ENCODE measurements around the gene NKD2. TPM values are rescaled to one million over a fixed set of nuclear protein-coding genes. Genes with fewer than 3 reads are reported as not detected.

NKD2 gene
- total and polyA plus RNA-seq, 2 of the 4 experiments (the other 2 are of a cell fraction): not detected

GRCh38 chr5:1037671-1038416 is 29.2 kb downstream of the NKD2 start:
- TF ChIP-seq MAZ (IDR thresholded peaks at IDR 0.05; ENCODE audit: borderline replicate concordance, low read depth, low read length): no peak
- TF ChIP-seq SMC3 (IDR thresholded peaks at IDR 0.05; ENCODE audit: low read depth, low read length): no peak
- no peak for TF ChIP-seq CTCF (conservative IDR thresholded peaks at IDR 0.05; ENCODE audit: low read depth, low read length)
- TF ChIP-seq MAFK (IDR thresholded peaks at IDR 0.05; ENCODE audit: low read depth, low read length): no peak
- TF ChIP-seq NFE2L2 (IDR thresholded peaks at IDR 0.05; ENCODE audit: low read depth, low read length): no peak
- no peak for TF ChIP-seq MXI1 (IDR thresholded peaks at IDR 0.05; ENCODE audit: borderline replicate concordance, low read depth, low read length)
- no peak for TF ChIP-seq RFX5 (IDR thresholded peaks at IDR 0.05; ENCODE audit: low read depth, low read length)
- TF ChIP-seq CHD1 (IDR thresholded peaks at IDR 0.05; ENCODE audit: low read depth, low read length): no peak
- no peak for TF ChIP-seq RAD21 (IDR thresholded peaks at IDR 0.05; ENCODE audit: low read length)
- TF ChIP-seq USF2 (IDR thresholded peaks at IDR 0.05; ENCODE audit: low read depth, low read length): no peak
- no peak for TF ChIP-seq ELK1 (IDR thresholded peaks at IDR 0.05; ENCODE audit: borderline replicate concordance, low read depth, low read length)
- no peak for TF ChIP-seq RCOR1 (IDR thresholded peaks at IDR 0.05; ENCODE audit: insufficient replicate concordance, low read length)
- no TSS peak for BruUV-seq (replicated peaks)
- Histone ChIP-seq H3K14ac (replicated peaks; ENCODE audit: low read depth, low read length) (no peak overlapping the region), H3K23ac (ENCODE audit: low read depth, low read length) (no peak overlapping the region), H3K4ac (ENCODE audit: low read depth, low read length) (no peak overlapping the region), H3K27me3 (ENCODE audit: control insufficient read depth, insufficient read depth, low read length) (no peaks in the 10 kb centered on the region; the same call in 1 of the 2 replicates), H3K9me3 (ENCODE audit: control insufficient read depth, insufficient read depth, low read length) (peaks cover 9% of the 10 kb centered on the region; the same call in 1 of the 2 replicates), H3K79me1 (ENCODE audit: low read depth in 1 of 2, low read length in 2 of 2) (no peaks in the 10 kb centered on the region), H3K4me3 (ENCODE audit: insufficient read depth, low read depth, low read length) (no peak overlapping the region), H4K91ac (ENCODE audit: insufficient read depth, low read depth, low read length) (no peak overlapping the region), H2BK20ac (ENCODE audit: low read depth, low read length) (no peak overlapping the region), H2AK5ac (ENCODE audit: low read depth, low read length) (no peak overlapping the region), H4K5ac (ENCODE audit: low read depth, low read length) (no peak overlapping the region), H4K8ac (ENCODE audit: low read depth in 2 of 2, low read length in 2 of 2) (no peak overlapping the region), H3K27ac (ENCODE audit: insufficient read depth, low read length) (no peak overlapping the region), H2AK9ac (replicated peaks; ENCODE audit: low read depth, low read length, poor library complexity) (no peak overlapping the region), H2AFZ (replicated peaks; ENCODE audit: low read length, poor library complexity) (no peak overlapping the region), H3K4me1 (ENCODE audit: control insufficient read depth, insufficient read depth, low read length) (no peaks in the 10 kb centered on the region), H2BK5ac (ENCODE audit: low read depth, low read length, poor library complexity, severe bottlenecking) (no peak overlapping the region), H3K36me3 (ENCODE audit: control insufficient read depth, insufficient read depth, low read length) (no peaks in the 10 kb centered on the region), H2BK15ac (ENCODE audit: low read depth, low read length) (no peak overlapping the region), H3K9me1 (ENCODE audit: insufficient read depth, low read length) (no peaks in the 10 kb centered on the region), H2BK120ac (ENCODE audit: low read depth, low read length) (no peak overlapping the region), H3K9ac (ENCODE audit: low read depth, low read length) (no peak overlapping the region), H3K4me2 (ENCODE audit: low read depth, low read length) (no peak overlapping the region), H3K56ac (ENCODE audit: extremely low read depth, insufficient read depth, low read length) (no peak overlapping the region), H3K18ac (ENCODE audit: low read depth, low read length) (no peak overlapping the region), H4K20me1 (ENCODE audit: insufficient read depth, low read length) (no peaks in the 10 kb centered on the region)
- intact Hi-C loops (cut with micrococcal nuclease) (no loop called here), dilution Hi-C loops (cut with HindIII; ENCODE audit: low sequenced_read_pairs, unreplicated experiment) (no loop called here), in situ Hi-C loops (cut with MboI; ENCODE audit: low sequenced_read_pairs) (no loop called here)
- POLR2A ChIA-PET (ENCODE audit: unreplicated experiment): no interaction called here
- 85% methylated on average over 13 of the region's 43 CpGs; no CpG with 5 or more reads in 1 of the 2 experiments for WGBS, 2 experiments (ENCODE audit: extremely low coverage in 2 of 2, insufficient read length in 1 of 2)
- ATAC-seq (ENCODE audit: low read depth): no peak
- DNase-seq: no peak
- CTCF ChIA-PET: no interaction called here

All from IMR-90 (cell line).